ENCODE data around the gene ESYT3. TPM values are rescaled to one million over a fixed set of nuclear protein-coding genes. Genes with fewer than 3 reads are reported as not detected.

Gene ESYT3
- total RNA-seq, 1 experiment from 2014 or later, result 0.44 TPM

DNA sequence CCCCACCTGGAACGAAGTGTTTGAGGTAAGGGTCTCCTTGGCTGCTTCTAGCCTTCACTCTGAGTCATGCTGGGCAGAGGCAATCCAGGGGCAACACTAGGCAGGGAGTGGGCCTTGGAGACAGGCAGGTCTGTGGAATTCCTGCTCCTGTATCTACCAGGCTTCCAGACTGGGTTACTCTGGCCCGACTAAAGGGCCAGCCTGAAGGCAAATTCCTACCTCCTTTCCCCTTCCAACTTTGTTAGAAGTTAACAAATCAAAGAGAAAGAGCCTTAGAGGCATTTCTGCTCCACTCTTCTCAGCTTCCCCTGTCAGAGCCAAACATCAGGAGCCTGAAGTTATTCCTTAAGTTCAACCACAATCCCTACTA lies 30.1 kb downstream of the ESYT3 start:
- POLR2A ChIA-PET, result no interaction called here
- H3K27ac Mint-ChIP-seq (ENCODE audit: low read depth, unreplicated experiment), result no peak overlapping the region
- TF ChIP-seq, protein P1, sequence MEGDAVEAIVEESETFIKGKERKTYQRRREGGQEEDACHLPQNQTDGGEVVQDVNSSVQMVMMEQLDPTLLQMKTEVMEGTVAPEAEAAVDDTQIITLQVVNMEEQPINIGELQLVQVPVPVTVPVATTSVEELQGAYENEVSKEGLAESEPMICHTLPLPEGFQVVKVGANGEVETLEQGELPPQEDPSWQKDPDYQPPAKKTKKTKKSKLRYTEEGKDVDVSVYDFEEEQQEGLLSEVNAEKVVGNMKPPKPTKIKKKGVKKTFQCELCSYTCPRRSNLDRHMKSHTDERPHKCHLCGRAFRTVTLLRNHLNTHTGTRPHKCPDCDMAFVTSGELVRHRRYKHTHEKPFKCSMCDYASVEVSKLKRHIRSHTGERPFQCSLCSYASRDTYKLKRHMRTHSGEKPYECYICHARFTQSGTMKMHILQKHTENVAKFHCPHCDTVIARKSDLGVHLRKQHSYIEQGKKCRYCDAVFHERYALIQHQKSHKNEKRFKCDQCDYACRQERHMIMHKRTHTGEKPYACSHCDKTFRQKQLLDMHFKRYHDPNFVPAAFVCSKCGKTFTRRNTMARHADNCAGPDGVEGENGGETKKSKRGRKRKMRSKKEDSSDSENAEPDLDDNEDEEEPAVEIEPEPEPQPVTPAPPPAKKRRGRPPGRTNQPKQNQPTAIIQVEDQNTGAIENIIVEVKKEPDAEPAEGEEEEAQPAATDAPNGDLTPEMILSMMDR (IDR thresholded peaks at IDR 0.05; ENCODE audit: unreplicated experiment), result no peak
- peaks cover 6% of the 10 kb centered on the region for H3K4me1 Mint-ChIP-seq (ENCODE audit: insufficient read depth, unreplicated experiment)
- H3K9me3 Mint-ChIP-seq (ENCODE audit: unreplicated experiment), result no peaks in the 10 kb centered on the region
- CTCF ChIA-PET, result interaction anchor here (0.6 kb wide), 1 partner anchor 183 kb away, joined by 3 read pairs; no protein-coding TSS in a partner anchor
- H3K27me3 Mint-ChIP-seq (ENCODE audit: insufficient read depth, unreplicated experiment), result no peaks in the 10 kb centered on the region
- no peak for DNase-seq (ENCODE audit: unreplicated experiment)
- no TSS peak for BruUV-seq (replicated peaks)
- H3K36me3 Mint-ChIP-seq (ENCODE audit: insufficient read depth, unreplicated experiment), result no peaks in the 10 kb centered on the region
- intact Hi-C loops (cut with micrococcal nuclease), result no loop called here
- H3K4me3 Mint-ChIP-seq (ENCODE audit: unreplicated experiment), result no peak overlapping the region

DNA sequence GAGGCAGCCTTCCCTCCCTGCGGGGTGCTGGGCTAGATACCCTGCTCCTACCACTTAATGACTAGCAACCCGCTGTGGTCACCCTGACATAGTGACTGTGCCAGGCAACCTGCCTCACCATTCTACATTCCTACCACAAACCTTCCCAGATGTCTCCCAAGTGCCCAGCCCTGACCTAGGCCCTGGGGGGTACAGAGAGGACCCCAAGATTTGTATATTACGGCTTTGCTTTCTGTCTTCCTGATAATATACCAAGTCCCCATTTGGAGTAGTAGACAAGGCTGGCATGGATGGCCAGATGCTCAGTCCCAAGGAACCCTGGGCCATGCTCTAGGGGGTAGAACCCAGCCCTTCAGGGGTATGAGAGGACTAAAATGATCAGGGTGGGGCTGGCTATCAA lies 31.0 kb downstream of the ESYT3 start:
- POLR2A ChIA-PET, result no interaction called here
- no peaks in the 10 kb centered on the region for H3K27me3 Mint-ChIP-seq (ENCODE audit: insufficient read depth, unreplicated experiment)
- no peaks in the 10 kb centered on the region for H3K36me3 Mint-ChIP-seq (ENCODE audit: insufficient read depth, unreplicated experiment)
- BruUV-seq (replicated peaks), result no TSS peak
- DNase-seq (ENCODE audit: unreplicated experiment), result no peak
- intact Hi-C loops (cut with micrococcal nuclease), result no loop called here
- no peaks in the 10 kb centered on the region for H3K9me3 Mint-ChIP-seq (ENCODE audit: unreplicated experiment)
- H3K4me1 Mint-ChIP-seq (ENCODE audit: insufficient read depth, unreplicated experiment), result peaks cover 6% of the 10 kb centered on the region
- TF ChIP-seq, protein P1 (IDR thresholded peaks at IDR 0.05; ENCODE audit: unreplicated experiment), result no peak
- no peak overlapping the region for H3K27ac Mint-ChIP-seq (ENCODE audit: low read depth, unreplicated experiment)
- CTCF ChIA-PET, result interaction anchor here (0.6 kb wide), 1 partner anchor 127 kb away, joined by 3 read pairs; no protein-coding TSS in a partner anchor
- H3K4me3 Mint-ChIP-seq (ENCODE audit: unreplicated experiment), result no peak overlapping the region

DNA sequence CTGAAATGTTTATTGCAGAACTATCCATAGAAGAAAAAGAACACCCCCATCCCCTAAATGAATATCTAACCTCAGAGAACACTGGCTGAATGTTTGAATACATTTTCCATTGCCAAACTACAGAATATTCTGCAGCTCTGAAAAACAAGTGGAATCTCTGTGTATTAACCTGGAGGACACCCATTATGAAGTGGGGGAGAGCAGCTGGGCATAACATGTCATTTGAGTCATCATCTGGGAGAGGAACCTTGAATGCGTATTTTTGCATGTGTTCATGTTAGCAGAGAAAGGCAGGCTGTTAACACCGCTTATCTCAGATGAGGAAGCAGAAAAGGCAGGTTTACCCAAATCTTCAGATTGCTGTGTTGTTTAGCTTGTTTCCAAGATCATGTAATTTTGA lies 31.5 kb downstream of the ESYT3 start:
- H3K4me3 Mint-ChIP-seq (ENCODE audit: unreplicated experiment), result no peak overlapping the region
- no peak for DNase-seq (ENCODE audit: unreplicated experiment)
- TF ChIP-seq, protein P1 (IDR thresholded peaks at IDR 0.05; ENCODE audit: unreplicated experiment), result no peak
- BruUV-seq (replicated peaks), result no TSS peak
- H3K27me3 Mint-ChIP-seq (ENCODE audit: insufficient read depth, unreplicated experiment), result no peaks in the 10 kb centered on the region
- peaks cover 6% of the 10 kb centered on the region for H3K4me1 Mint-ChIP-seq (ENCODE audit: insufficient read depth, unreplicated experiment)
- ChIA-PET POLR2A (interaction anchor here (0.7 kb wide), 1 partner anchor 63 kb away, joined by 3 read pairs; no protein-coding TSS in a partner anchor), CTCF (interaction anchor here (1.1 to 4.6 kb wide), 2 partner anchors 13 to 47 kb away, joined by 5 to 19 read pairs; no protein-coding TSS in a partner anchor)
- no peaks in the 10 kb centered on the region for H3K36me3 Mint-ChIP-seq (ENCODE audit: insufficient read depth, unreplicated experiment)
- no peaks in the 10 kb centered on the region for H3K9me3 Mint-ChIP-seq (ENCODE audit: unreplicated experiment)
- H3K27ac Mint-ChIP-seq (ENCODE audit: low read depth, unreplicated experiment), result no peak overlapping the region
- intact Hi-C loops (cut with micrococcal nuclease), result no loop called here

DNA sequence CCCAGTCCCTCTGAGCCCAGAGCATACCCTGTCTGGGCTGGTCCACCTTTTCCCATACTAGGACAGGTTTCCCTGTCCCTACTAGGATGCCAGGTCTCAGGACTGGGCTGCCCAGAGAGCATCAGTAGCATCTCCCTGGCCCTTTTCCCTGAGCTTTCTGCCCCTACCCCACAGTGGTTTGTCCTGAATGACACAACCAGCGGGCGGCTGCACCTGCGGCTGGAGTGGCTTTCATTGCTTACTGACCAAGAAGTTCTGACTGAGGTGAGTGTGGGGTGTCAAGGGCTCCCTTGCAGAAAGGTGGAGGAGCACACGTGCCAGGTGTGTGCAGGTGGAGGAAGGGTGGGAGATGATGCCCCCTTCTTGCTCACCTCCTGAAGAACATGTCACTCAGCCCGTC lies 33.5 kb downstream of the ESYT3 start:
- BruUV-seq (replicated peaks), result no TSS peak
- no peaks in the 10 kb centered on the region for H3K27me3 Mint-ChIP-seq (ENCODE audit: insufficient read depth, unreplicated experiment)
- TF ChIP-seq, protein P1 (IDR thresholded peaks at IDR 0.05; ENCODE audit: unreplicated experiment), result no peak
- H3K27ac Mint-ChIP-seq (ENCODE audit: low read depth, unreplicated experiment), result no peak overlapping the region
- intact Hi-C loops (cut with micrococcal nuclease), result no loop called here
- H3K36me3 Mint-ChIP-seq (ENCODE audit: insufficient read depth, unreplicated experiment), result no peaks in the 10 kb centered on the region
- CTCF ChIA-PET, result interaction anchor here (0.7 to 4.6 kb wide), 5 partner anchors 11 to 1660 kb away, joined by 3 to 19 read pairs (median 5); no protein-coding TSS in a partner anchor
- no peak overlapping the region for H3K4me3 Mint-ChIP-seq (ENCODE audit: unreplicated experiment)
- no peaks in the 10 kb centered on the region for H3K9me3 Mint-ChIP-seq (ENCODE audit: unreplicated experiment)
- DNase-seq (ENCODE audit: unreplicated experiment), result no peak
- peaks cover 6% of the 10 kb centered on the region for H3K4me1 Mint-ChIP-seq (ENCODE audit: insufficient read depth, unreplicated experiment)
- POLR2A ChIA-PET, result no interaction called here
